Neural cell (in vitro differentiated cells): ENCODE results near the gene FAM171A1.

Source experiments
- CTCF ChIP-seq: fragments of 450-650 bp; IDR thresholded peaks from 2 replicates; pipeline ENCODE4 v1.5.1; 2014; ENCODE audit warnings: antibody characterized with exemption, mild to moderate bottlenecking, moderate library complexity; ENCODE audit not compliant: poor library complexity, severe bottlenecking
- EP300 ChIP-seq: fragments of 450-650 bp; conservative IDR thresholded peaks from 2 replicates; pipeline ENCODE4 v1.6.1; 2014; ENCODE audit warnings: antibody characterized with exemption, mild to moderate bottlenecking, moderate library complexity; ENCODE audit not compliant: poor library complexity, severe bottlenecking
- EZH2 ChIP-seq: fragments of 200-600, 300-800 bp; shearing (Covaris generic), sonication (generic); IDR thresholded peaks from 2 replicates; pipeline ENCODE4 v1.6.1; 2014; ENCODE audit warnings: antibody characterized with exemption, low read length, borderline replicate concordance, mild to moderate bottlenecking; ENCODE audit not compliant: insufficient read depth, poor library complexity, severe bottlenecking
- MXI1 ChIP-seq: fragments of 450-650 bp; conservative IDR thresholded peaks from 2 replicates; pipeline ENCODE4 v1.6.1; 2014; ENCODE audit warnings: antibody characterized with exemption, mild to moderate bottlenecking; ENCODE audit not compliant: poor library complexity, severe bottlenecking
- POLR2AphosphoS5 ChIP-seq: IDR thresholded peaks from 2 replicates; pipeline ENCODE4 v1.6.1; 2012
- RAD21 ChIP-seq: fragments of 450-650 bp; conservative IDR thresholded peaks from 2 replicates; pipeline ENCODE4 v1.6.1; 2014; ENCODE audit warnings: antibody characterized with exemption, mild to moderate bottlenecking, moderate library complexity
- SMC3 ChIP-seq: fragments of 450-650 bp; conservative IDR thresholded peaks from 2 replicates; pipeline ENCODE4 v1.6.1; 2014; ENCODE audit warnings: antibody characterized with exemption, mild to moderate bottlenecking, moderate library complexity; ENCODE audit not compliant: poor library complexity
- TAF1 ChIP-seq: IDR thresholded peaks from 2 replicates; pipeline ENCODE4 v1.6.1; 2012; ENCODE audit warnings: low read depth
- TF ChIP-seq, protein P1 (sequence below): IDR thresholded peaks from 2 replicates; pipeline ENCODE4 v1.6.1; 2012; ENCODE audit warnings: borderline replicate concordance

DNA sequence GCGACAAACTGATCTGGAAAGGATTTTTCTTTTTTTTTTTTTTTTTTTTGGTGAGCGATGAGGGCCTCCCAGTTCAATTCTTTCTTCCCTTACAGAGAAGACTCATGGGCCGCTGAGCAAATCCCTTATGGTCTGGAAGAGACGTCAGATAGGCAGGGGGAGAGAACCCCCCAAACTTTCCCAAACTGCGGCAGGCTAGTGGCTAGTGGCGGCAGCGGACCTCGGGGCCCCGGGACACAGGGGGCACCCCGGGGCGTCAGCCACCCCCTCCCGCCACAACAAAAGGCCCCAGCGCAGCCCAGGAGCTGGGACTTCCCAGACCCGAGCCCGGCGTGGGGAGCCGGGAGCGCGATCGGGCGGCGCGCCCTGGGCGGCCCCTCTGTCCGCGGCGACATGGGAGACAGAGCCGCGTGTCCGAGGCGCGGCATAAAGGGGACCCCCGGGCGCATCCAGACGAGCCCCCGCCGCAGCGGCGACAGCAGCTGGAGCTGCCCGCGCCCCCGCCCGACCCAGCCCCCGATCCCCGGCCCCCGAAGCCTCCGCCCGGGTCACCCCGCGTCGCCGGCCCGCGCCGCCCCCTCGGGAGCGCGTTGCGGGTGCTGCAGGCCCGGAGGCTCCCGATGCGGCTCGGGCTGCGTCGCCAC lies 755 bp downstream of the FAM171A1 start:
- TF ChIP-seq CTCF, result no peak
- no peak for TF ChIP-seq RAD21
- TF ChIP-seq SMC3, result no peak
- TF ChIP-seq, protein P1, sequence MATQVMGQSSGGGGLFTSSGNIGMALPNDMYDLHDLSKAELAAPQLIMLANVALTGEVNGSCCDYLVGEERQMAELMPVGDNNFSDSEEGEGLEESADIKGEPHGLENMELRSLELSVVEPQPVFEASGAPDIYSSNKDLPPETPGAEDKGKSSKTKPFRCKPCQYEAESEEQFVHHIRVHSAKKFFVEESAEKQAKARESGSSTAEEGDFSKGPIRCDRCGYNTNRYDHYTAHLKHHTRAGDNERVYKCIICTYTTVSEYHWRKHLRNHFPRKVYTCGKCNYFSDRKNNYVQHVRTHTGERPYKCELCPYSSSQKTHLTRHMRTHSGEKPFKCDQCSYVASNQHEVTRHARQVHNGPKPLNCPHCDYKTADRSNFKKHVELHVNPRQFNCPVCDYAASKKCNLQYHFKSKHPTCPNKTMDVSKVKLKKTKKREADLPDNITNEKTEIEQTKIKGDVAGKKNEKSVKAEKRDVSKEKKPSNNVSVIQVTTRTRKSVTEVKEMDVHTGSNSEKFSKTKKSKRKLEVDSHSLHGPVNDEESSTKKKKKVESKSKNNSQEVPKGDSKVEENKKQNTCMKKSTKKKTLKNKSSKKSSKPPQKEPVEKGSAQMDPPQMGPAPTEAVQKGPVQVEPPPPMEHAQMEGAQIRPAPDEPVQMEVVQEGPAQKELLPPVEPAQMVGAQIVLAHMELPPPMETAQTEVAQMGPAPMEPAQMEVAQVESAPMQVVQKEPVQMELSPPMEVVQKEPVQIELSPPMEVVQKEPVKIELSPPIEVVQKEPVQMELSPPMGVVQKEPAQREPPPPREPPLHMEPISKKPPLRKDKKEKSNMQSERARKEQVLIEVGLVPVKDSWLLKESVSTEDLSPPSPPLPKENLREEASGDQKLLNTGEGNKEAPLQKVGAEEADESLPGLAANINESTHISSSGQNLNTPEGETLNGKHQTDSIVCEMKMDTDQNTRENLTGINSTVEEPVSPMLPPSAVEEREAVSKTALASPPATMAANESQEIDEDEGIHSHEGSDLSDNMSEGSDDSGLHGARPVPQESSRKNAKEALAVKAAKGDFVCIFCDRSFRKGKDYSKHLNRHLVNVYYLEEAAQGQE, result no peak
- no peak for TF ChIP-seq EZH2
- TF ChIP-seq EP300, result no peak
- no peak for TF ChIP-seq POLR2AphosphoS5
- TF ChIP-seq MXI1, result no peak
- no peak for TF ChIP-seq TAF1
